Kidney (tissue), 14 donors: ENCODE data around the gene COPS9. TPM values are rescaled to one million over a fixed set of nuclear protein-coding genes. Genes with fewer than 3 reads are reported as not detected.

Source experiments
- DNase-seq, 5 donors: peaks; one replicate each; pipeline ENCODE4 v3.0.0-alpha.2; 2013 to 2020
- FAIRE-seq: peaks from 2 replicates; lab custom pipeline; 2012; peaks lifted over from hg19 to GRCh38; lab: Jason Lieb, UNC
- H3K27ac ChIP-seq, 2 donors: one replicate each; pipeline ENCODE4 v1.7.0; 2013; ENCODE audit warnings: low read depth in 2 of 2, low read length in 2 of 2, inconsistent platforms in 1 of 2
- H3K27me3 ChIP-seq: one replicate; pipeline ENCODE4 v1.7.1; 2013; ENCODE audit warnings: low read length, inconsistent platforms; ENCODE audit not compliant: control insufficient read depth, insufficient read depth
- H3K36me3 ChIP-seq, 3 donors: one replicate each; pipeline versions ENCODE4 v1.7.0 to v1.7.1; 2013; ENCODE audit warnings: low read length in 3 of 3, control low read depth in 1 of 3, inconsistent platforms in 1 of 3; ENCODE audit not compliant: insufficient read depth in 3 of 3, control insufficient read depth in 2 of 3
- H3K4me1 ChIP-seq, 3 donors: one replicate each; pipeline versions ENCODE4 v1.7.0 to v1.7.1; 2013; ENCODE audit warnings: low read length in 3 of 3, inconsistent platforms in 1 of 3, low read depth in 1 of 3; ENCODE audit not compliant: control insufficient read depth in 2 of 3, insufficient read depth in 2 of 3
- H3K4me3 ChIP-seq, 3 donors: one replicate each; pipeline versions ENCODE4 v1.7.0 to v1.8.1; 2013; ENCODE audit warnings: low read length in 3 of 3, control low read depth in 1 of 3, inconsistent platforms in 1 of 3
- H3K9ac ChIP-seq, 3 donors: one replicate each; pipeline versions ENCODE4 v1.7.0 to v1.7.1; 2013; ENCODE audit warnings: low read length in 3 of 3, control low read depth in 1 of 3, inconsistent platforms in 1 of 3
- H3K9me3 ChIP-seq, 3 donors: one replicate each; pipeline versions ENCODE4 v1.7.0 to v1.7.1; 2013; ENCODE audit warnings: low read length in 3 of 3, control low read depth in 1 of 3, inconsistent platforms in 1 of 3; ENCODE audit not compliant: control insufficient read depth in 2 of 3, insufficient read depth in 1 of 3
- intact Hi-C: fragments of 100-400 bp; cut with DNase I; formaldehyde crosslinking; loops from one replicate; pipeline ENCODE4 v1.11.1; 2022
- polyA plus RNA-seq: library from polyadenylated mRNA; stranded (reverse); fragments of 350-450 nt; fragmentation: Illumina TruSeq; extraction: RNeasy Lipid Tissue Mini Kit (QIAGEN cat#74804); gene quantifications from one replicate; pipeline ENCODE4 v1.2.3, GENCODE V29; 2014; ENCODE audit warnings: low read depth, low replicate concordance; ENCODE audit not compliant: insufficient read depth
- total RNA-seq: library from RNA; stranded (reverse); fragmentation: NEBNext Ultra II Directional; extraction: Animal tissue kit (Norgen Biotek cat#: 25700); gene quantifications from one replicate; pipeline ENCODE4 v1.2.1, GENCODE V29; 2021
- TF ChIP-seq, protein P1 (sequence below): IDR thresholded peaks from 3 replicates; pipeline ENCODE4 v1.5.1; 2012; ENCODE audit warnings: mild to moderate bottlenecking, moderate library complexity, borderline replicate concordance; ENCODE audit not compliant: insufficient read depth; ENCODE audit errors: extremely low read depth
- donor health status: control.
- donor health status: control.
- donor health status: control.
- donor health status: control.
- donor health status: control.
- donor health status: DM: yes; HTN: yes; CAD: no.
- donor health status: Normal renal cell carcinoma (clear cell type).

Gene COPS9
- total and polyA plus RNA-seq, 2 donors from 2014 or later, result 119 to 310 TPM

DNA sequence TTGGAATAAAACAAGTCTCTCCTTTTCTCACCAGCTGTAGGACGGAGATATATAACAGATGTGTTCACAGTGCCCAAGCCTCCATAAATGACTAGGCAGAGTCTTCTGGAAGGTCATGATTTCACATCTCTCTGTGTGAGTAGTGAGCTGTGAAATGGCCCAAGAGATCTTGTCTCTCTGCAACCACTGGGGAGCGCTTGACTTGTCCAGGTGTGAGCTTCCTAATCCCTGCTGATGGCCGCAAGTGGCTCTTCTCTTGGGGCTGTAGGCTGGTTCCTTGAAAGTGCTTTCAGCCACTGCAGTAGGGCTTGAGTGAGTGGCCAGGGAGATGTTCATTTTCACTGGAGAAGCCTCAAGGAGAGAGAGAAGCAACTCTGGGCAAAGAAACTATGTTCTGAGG is 42.5 kb upstream of the COPS9 start:
- intact Hi-C loops, result no loop called here
- FAIRE-seq (no peak), DNase-seq (no peak)
- no peaks in the 10 kb centered on the region for H3K36me3 ChIP-seq
- no peaks in the 10 kb centered on the region for H3K4me1 ChIP-seq
- no peak overlapping the region for H3K9ac ChIP-seq
- TF ChIP-seq, protein P1, sequence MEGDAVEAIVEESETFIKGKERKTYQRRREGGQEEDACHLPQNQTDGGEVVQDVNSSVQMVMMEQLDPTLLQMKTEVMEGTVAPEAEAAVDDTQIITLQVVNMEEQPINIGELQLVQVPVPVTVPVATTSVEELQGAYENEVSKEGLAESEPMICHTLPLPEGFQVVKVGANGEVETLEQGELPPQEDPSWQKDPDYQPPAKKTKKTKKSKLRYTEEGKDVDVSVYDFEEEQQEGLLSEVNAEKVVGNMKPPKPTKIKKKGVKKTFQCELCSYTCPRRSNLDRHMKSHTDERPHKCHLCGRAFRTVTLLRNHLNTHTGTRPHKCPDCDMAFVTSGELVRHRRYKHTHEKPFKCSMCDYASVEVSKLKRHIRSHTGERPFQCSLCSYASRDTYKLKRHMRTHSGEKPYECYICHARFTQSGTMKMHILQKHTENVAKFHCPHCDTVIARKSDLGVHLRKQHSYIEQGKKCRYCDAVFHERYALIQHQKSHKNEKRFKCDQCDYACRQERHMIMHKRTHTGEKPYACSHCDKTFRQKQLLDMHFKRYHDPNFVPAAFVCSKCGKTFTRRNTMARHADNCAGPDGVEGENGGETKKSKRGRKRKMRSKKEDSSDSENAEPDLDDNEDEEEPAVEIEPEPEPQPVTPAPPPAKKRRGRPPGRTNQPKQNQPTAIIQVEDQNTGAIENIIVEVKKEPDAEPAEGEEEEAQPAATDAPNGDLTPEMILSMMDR, result no peak
- H3K27ac ChIP-seq, result no peak overlapping the region
- no peak overlapping the region for H3K4me3 ChIP-seq
- H3K27me3 ChIP-seq, result no peaks in the 10 kb centered on the region
- H3K9me3 ChIP-seq, result no peaks in the 10 kb centered on the region

DNA sequence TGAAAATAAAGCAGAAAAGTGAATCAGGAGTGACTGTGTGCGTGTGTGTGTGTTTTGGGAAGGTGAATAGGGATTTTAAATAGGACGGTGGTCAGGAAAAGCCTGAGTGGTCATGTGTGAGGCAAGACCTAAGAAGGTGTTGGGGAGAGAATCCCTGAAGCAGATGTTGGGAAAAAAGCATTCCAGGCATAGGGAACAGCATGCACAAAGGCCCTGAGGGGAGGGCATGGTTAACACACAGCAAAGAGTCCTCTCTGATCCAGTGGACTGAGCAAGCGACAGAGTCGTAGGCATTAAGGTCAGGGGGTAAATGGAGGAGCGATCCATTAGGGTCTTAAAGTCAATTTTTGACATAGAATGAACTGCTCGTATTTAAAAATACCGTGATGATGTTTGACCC is 38.4 kb upstream of the COPS9 start:
- no peaks in the 10 kb centered on the region for H3K36me3 ChIP-seq
- H3K4me1 ChIP-seq, result no peaks in the 10 kb centered on the region
- no peaks in the 10 kb centered on the region for H3K9me3 ChIP-seq
- H3K27me3 ChIP-seq, result no peaks in the 10 kb centered on the region
- no peak overlapping the region for H3K4me3 ChIP-seq
- DNase-seq (no peak), FAIRE-seq (no peak)
- TF ChIP-seq, protein P1, result no peak
- intact Hi-C loops, result no loop called here
- H3K27ac ChIP-seq, result no peak overlapping the region
- no peak overlapping the region for H3K9ac ChIP-seq

DNA sequence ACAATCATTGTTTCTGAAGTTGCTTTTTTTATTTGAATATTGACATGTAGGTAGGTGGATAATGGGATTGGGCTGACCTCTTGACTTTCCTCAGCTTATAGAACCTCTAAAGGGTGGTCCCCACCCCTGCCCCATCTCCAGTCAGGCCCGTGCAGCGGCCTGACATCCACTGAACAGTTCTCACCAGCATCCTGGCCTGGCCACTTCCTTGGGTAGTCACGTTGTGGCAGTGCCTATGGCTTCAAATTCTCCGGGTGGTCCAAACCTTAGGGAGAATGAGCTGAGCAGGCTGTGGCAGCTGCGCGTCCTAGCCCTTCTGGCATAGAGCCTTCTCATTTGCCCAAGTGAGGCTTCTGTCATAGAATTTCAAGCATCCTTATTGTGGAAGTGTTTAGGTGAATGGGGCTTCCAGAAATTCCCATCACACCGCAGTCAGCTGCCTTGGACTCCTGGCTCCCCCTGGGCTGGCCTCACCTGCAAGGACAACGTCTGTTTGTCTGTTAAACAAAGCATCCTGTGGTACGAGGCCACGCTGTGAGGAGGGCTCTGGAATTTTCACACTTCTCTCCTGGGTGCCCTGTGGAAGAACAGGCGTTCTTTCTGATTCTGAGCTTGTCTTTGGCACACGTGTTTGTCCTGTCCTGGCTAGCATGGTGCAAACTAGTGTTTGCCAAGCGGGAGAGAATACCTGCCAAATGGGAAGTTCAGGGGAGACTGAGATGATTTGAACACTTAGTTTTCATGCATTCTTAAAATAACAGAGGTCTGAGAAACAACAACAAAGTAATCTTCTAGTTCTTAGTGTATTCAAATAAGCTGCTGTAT is 36.2 kb upstream of the COPS9 start:
- no peak overlapping the region for H3K9ac ChIP-seq
- no peak for DNase-seq
- H3K4me1 ChIP-seq, result no peaks in the 10 kb centered on the region
- FAIRE-seq, result no peak
- no peaks in the 10 kb centered on the region for H3K27me3 ChIP-seq
- no peaks in the 10 kb centered on the region for H3K36me3 ChIP-seq
- TF ChIP-seq, protein P1, result no peak
- H3K9me3 ChIP-seq, result no peaks in the 10 kb centered on the region
- no peak overlapping the region for H3K27ac ChIP-seq
- H3K4me3 ChIP-seq, result no peak overlapping the region
- intact Hi-C loops, result no loop called here
